GM21381 (cell line): ENCODE results near the gene PDE8A.
"Not testable (repeated sequence)": the region's sequence is repeated elsewhere in the genome, so short reads cannot be mapped to it uniquely, and the experiment has no call there.

Experiments used
- ATAC-seq: cut with Tn5 transposase; IDR thresholded peaks from one replicate; pipeline ENCODE4 v1.9.1; 2021; ENCODE audit warnings: mild to moderate bottlenecking, moderate library complexity; ENCODE audit not compliant: unreplicated experiment

Gene PDE8A

DNA sequence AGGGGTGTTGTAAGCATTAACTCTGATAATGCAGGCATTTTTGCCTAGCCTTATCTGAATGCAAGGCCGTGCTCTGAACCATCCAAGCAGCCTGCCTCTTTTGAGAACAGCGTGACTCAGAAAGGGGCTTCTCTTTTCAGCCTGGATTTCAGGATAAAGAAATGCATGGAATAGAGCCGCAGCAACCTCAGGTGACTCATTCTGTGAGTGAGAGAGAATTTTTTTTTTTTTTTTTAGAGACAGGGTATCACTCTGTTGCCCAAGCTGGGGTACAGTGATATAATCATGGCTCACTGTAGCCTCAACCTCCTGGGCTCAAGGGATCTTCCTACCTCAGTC is 20.6 kb upstream of the PDE8A start:
- no peak for ATAC-seq

DNA sequence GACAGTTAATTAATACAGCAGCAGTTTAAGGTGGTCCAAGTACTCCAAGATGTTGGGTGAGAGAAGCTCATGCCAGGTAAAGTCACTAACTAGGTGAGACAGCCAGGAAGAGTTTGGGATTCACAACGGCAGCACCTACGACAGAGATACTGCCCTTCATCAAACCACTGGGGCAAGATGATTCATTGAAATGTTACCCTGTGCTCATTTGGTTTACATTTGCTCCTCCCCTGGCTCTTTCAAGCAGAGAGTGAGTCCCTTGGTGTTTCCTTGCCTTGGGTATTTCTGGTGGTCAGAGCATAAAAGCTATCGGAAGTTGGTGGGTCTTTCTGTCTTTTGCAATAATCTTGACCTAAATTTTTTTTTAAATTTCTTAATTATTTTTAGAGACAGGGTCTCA is 19.9 kb upstream of the PDE8A start:
- ATAC-seq = no peak

GRCh38 chr15:84962955-84963354 is 18.7 kb upstream of the PDE8A start:
- ATAC-seq = no peak

GRCh38 chr15:84967380-84967779 is 14.3 kb upstream of the PDE8A start:
- ATAC-seq = no peak

- no peak for ATAC-seq
Measured at GRCh38 chr15:84968301-84968700, 13.4 kb upstream of the PDE8A start.

GRCh38 chr15:84969257-84969656 is 12.4 kb upstream of the PDE8A start:
- no peak for ATAC-seq

GRCh38 chr15:84970843-84971242 is 10.8 kb upstream of the PDE8A start:
- ATAC-seq = no peak

DNA sequence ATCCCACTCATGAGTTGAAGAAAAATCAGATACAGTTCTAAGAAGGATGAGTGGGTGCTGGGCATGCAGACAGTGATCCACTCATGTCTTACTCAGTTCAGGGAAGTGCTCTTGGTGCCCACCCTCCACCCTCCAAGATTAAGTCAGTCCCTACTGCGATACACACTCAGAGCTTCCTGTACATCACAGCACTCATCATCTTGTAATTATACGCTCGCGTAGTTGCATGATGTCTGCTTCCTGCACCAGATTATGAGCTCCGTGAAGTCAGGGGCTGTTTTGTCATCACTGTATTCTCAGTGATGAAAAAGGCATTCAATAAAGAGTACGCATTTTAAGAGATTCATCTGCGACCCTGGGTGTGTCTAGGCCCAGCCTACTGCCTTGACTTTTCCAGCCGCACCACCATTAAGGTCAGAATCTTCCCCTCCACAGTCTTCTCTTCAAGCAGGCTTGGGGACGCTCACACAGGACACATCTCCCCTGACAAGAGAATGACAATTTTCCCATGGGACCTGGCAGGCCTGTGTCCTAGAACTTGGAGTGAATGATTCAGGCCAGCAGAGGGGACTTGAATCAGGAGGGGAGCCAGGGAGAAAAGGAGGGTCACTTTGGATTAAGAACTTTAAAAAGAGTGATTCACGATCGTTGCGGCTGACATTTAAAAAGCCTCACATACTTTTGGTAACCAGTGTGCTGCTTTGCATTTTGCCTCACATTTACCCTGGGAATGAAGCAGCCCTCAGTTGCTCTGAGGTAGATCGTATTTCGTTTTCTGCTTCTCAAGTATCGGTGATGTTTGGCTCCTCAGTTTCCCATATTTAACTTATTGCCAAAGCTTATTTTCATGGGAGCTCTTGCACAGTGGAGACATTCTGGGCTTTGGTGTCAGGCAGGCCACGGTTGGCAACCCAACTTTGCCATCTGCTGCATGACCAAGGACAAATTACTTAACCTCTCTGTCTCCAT is 7.9 kb upstream of the PDE8A start:
- no peak for ATAC-seq

GRCh38 chr15:84975871-84976351 is 5.7 kb upstream of the PDE8A start:
- no peak for ATAC-seq

DNA sequence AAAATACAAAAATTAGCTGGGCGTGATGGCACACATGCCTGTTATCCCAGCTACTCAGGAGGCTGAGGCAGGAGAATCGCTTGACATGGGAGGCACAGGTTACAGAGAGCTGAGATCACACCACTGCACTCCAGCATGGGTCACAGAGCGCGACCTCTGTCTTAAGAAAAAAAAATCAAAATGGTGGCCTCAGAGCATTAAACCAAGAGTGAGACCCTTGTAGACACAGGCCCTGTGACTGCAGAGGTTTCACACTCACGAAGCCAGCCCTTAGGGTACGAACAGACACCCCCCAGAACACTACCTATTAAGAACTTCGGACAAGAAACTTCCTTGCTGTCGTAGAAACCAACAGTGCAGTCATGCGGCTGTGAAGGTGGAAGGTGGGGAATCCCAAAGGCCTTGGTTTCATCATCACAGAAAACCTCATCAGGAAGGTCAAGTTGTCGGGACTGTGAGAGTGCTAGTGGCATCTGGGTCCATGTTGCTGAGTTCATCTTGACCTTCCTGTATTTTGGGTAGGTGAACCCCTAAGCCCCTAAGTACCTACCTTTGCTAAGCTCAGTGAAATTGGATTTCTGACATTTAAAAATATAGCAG is 4.8 kb upstream of the PDE8A start:
- no peak for ATAC-seq

GRCh38 chr15:84979651-84980050 is 2.0 kb upstream of the PDE8A start:
- no peak for ATAC-seq

- ATAC-seq = peak; percentile 48
Measured at GRCh38 chr15:84980196-84981053, 1.2 kb upstream of the PDE8A start.

GRCh38 chr15:84981054-84981710 is 474 bp upstream of the PDE8A start:
- ATAC-seq = peak; percentile 58

DNA sequence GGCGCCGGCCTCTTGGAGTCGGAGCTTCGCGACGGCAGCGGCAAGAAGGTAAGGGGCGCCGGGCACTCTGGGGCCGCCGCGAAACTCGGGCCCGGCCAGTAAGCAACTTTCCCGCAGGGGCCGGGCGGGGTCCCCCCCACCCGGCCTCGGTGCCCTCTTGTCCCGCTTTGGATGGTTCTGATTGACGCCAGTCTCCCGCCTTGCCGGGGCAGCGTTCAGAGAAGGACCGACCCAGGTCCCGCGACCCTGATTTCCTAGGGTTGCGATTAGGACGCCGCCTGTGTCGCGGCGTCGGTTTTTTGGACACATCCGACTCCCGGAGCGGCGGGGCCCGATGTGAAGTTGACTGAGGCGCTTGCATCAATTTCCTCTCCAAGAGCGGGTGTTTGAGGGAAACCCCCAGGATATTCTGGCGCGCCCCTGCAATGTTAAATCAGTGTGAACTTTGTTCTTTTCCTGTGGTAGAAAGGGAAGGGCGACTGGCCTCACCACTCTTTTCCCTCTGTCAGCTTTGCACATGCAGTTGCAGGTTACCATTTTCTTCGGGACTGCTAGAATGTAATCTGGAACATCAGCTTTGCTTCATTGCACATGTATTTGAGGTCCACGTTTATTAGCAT is 755 bp downstream of the PDE8A start:
- ATAC-seq = peak; percentile 1

DNA sequence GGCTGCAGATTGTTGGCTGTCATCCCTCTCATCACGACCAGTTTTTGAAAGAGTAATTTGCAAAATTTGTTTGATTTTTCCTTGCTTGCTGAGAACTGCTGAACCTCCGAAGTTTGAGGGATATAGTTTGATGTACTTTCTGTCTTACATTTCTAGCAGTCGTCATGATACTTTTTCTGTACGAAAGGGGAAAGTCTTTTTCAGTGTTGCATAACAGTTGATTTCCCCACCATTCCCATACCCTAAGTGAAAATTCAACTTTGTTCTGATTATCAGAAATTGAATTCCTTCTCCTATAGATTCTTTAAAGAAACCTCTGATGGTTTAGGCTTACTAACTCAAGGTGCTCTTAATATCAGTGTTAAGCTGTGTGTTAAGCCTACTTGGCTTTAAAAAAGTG is 1.6 kb downstream of the PDE8A start:
- ATAC-seq = no peak

GRCh38 chr15:84983711-84984110 is 2.1 kb downstream of the PDE8A start:
- no peak for ATAC-seq

DNA sequence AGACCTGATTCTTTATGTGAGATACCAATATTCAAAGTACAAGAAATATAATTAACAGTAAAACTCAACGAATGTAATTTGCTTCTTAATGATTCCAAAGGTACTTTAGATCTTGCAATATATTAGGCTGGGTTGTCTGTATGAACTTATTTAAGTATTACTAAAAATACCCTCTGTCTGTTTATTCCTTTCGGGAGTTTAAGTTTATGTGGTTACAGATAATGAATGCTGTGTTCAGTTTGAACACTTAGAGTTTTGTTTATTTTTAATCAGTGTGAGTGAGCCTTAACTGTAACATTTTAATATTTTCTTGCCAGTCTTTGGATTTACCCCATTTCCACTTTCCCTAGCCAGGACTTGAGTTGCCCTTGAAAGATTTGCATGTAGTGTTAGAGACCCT is 3.5 kb downstream of the PDE8A start:
- ATAC-seq = no peak

DNA sequence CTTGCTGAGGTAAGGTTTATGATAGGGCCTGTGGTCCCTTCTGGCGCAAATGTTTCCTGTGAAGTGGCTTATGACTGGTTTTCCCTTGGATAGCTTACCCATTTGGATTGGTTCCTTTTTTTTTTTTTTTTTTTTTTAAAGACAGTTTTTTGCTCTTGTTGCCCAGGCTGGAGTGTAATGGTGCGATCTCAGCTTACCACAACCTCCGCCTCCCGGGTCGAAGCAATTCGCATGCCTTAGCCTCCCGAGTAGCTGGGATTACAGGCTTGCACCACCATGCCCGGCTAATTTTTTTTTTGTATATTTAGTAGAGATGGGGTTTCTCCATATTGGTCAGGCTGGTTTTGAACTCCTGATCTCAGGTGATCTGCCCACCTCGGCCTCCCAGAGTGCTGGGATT is 5.7 kb downstream of the PDE8A start:
- not testable (repeated sequence) for ATAC-seq

DNA sequence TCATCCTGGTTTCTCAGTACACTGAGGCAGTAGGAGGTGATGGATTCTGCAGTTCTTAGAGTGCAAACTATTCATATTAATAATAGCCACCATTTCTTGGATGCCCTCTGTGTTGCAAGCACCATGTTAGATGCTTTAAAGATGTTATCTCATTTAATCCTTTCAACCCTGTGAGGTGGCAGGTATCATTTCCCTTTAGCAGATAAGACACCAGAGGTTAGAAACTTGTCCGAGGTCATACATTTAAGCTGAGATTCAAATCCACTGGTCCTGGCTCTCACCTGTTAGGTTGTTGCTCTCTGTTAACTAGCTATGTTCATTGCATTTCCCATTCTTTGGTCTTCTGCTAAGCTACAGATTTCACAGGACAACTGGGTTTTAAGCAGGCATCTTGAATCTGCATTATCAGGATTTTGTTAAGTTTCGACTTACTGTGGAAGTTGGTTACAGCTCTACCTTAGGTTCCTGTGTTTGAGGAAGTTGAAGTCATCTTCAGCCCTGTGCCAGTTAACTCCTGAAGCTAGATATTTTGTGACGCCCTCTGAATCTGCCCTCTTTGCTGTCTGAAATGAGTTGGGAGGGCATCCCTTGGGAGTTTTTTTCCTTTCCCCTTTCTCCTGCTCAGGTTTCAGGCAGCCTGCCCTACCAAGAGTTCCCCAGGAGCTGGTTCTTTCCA is 6.4 kb downstream of the PDE8A start:
- no peak for ATAC-seq
